ENCODE measurements around the gene YIF1A.
A peak's percentile ranks its signal among the peaks of the same experiment; 100 is the strongest.
"Not testable (repeated sequence)": the region's sequence is repeated elsewhere in the genome, so short reads cannot be mapped to it uniquely, and the experiment has no call there.

Gene YIF1A

DNA sequence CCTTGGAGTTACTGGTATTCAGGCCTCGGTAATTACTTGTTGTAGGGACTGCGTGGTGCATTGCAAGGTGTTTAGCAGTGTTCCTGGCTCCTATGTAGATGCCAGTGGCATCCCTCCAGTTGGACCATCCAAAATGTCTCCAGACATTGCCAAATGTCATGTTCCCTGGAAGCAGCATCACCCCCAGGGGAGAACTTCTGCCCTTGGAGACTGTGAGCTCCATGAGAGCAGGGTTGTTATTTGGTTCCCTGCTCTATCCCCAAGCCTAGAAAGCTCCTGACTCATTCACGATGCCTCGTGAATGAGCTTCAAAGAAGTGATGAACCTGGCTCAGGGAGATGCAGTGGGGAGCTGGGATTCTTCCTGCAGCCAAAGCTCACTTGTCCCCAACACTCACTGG is 32.7 kb upstream of the YIF1A start:
- peaks cover 65% of the 10 kb centered on the region for H3K4me1 Mint-ChIP-seq
- H3K9me3 Mint-ChIP-seq: peaks cover 8% of the 10 kb centered on the region
- H3K27ac Mint-ChIP-seq: peak overlapping the region in 1 of 3 experiments; percentile 76
- H3K4me3 Mint-ChIP-seq: no peak overlapping the region
- TF ChIP-seq, protein P1, sequence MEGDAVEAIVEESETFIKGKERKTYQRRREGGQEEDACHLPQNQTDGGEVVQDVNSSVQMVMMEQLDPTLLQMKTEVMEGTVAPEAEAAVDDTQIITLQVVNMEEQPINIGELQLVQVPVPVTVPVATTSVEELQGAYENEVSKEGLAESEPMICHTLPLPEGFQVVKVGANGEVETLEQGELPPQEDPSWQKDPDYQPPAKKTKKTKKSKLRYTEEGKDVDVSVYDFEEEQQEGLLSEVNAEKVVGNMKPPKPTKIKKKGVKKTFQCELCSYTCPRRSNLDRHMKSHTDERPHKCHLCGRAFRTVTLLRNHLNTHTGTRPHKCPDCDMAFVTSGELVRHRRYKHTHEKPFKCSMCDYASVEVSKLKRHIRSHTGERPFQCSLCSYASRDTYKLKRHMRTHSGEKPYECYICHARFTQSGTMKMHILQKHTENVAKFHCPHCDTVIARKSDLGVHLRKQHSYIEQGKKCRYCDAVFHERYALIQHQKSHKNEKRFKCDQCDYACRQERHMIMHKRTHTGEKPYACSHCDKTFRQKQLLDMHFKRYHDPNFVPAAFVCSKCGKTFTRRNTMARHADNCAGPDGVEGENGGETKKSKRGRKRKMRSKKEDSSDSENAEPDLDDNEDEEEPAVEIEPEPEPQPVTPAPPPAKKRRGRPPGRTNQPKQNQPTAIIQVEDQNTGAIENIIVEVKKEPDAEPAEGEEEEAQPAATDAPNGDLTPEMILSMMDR (IDR thresholded peaks at IDR 0.05; ENCODE audit: unreplicated experiment in 3 of 3): no peak
- H3K36me3 Mint-ChIP-seq (ENCODE audit: low read depth): no peaks in the 10 kb centered on the region
- peaks cover 7% of the 10 kb centered on the region for H3K27me3 Mint-ChIP-seq (ENCODE audit: low read depth)

DNA sequence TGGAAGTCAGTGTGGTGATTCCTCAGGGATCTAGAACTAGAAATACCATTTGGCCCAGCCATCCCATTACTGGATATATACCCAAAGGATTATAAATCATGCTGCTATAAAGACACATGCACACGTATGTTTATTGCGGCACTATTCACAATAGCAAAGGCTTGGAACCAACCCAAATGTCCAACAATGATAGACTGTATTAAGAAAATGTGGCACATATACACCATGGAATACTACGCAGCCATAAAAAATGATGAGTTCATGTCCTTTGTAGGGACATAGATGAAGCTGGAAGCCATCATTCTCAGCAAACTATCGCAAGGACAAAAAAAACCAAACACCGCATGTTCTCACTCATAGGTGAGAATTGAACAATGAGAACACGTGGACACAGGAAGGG is 31.8 kb upstream of the YIF1A start:
- H3K27me3 Mint-ChIP-seq (ENCODE audit: low read depth); H3K36me3 Mint-ChIP-seq (ENCODE audit: low read depth); H3K27ac Mint-ChIP-seq; H3K4me3 Mint-ChIP-seq; H3K9me3 Mint-ChIP-seq: not testable (repeated sequence)
- H3K4me1 Mint-ChIP-seq: peaks cover 63% of the 10 kb centered on the region

DNA sequence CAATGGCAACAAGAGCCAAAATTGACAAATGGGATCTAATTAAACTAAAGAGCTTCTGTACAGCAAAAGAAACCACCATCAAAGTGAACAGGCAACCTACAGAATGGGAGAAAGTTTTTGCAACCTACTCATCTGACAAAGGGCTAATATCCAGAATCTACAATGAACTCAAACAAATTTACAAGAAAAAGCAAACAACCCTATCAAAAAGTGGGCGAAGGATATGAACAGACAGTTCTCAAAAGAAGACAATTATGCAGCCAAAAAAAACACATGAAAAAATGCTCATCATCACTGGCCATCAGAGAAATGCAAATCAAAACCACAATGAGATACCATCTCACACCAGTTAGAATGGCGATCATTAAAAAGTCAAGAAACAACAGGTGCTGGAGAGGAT is 31.3 kb upstream of the YIF1A start:
- Mint-ChIP-seq H3K27ac (peak overlapping the region; percentile 86 to 100 (median 99)), H3K4me1 (peaks cover 65% of the 10 kb centered on the region)
- H3K27me3 Mint-ChIP-seq (ENCODE audit: low read depth); H3K9me3 Mint-ChIP-seq; H3K36me3 Mint-ChIP-seq (ENCODE audit: low read depth); H3K4me3 Mint-ChIP-seq: not testable (repeated sequence)

DNA sequence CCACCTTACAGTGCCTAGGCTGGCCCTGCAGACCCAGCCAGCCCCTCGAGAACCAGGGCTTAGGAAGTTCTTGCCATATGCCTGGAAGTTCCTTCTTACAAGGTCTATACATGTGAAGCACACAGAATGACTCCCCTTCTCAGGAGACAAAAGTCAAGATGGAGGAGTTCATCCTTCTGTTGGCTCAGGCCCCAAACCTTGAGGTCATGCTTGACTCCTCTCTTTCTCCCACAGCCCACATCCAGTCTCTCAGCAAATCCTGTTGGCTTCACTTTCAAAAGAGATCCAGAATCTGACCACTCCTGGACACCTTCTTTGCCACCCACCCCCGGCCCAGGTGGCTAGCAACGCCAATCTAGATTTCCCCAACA is 29.6 kb upstream of the YIF1A start:
- Mint-ChIP-seq H3K9me3 (peaks cover 8% of the 10 kb centered on the region), H3K36me3 (ENCODE audit: low read depth) (peaks cover 4% of the 10 kb centered on the region), H3K4me1 (peaks cover 58% of the 10 kb centered on the region), H3K27me3 (ENCODE audit: low read depth) (peaks cover 11% of the 10 kb centered on the region), H3K4me3 (peak overlapping the region; percentile 44 to 63 (median 47)), H3K27ac (peak overlapping the region; percentile 99 to 100 (median 100))
- TF ChIP-seq, protein P1 (IDR thresholded peaks at IDR 0.05; ENCODE audit: unreplicated experiment in 3 of 3): no peak

DNA sequence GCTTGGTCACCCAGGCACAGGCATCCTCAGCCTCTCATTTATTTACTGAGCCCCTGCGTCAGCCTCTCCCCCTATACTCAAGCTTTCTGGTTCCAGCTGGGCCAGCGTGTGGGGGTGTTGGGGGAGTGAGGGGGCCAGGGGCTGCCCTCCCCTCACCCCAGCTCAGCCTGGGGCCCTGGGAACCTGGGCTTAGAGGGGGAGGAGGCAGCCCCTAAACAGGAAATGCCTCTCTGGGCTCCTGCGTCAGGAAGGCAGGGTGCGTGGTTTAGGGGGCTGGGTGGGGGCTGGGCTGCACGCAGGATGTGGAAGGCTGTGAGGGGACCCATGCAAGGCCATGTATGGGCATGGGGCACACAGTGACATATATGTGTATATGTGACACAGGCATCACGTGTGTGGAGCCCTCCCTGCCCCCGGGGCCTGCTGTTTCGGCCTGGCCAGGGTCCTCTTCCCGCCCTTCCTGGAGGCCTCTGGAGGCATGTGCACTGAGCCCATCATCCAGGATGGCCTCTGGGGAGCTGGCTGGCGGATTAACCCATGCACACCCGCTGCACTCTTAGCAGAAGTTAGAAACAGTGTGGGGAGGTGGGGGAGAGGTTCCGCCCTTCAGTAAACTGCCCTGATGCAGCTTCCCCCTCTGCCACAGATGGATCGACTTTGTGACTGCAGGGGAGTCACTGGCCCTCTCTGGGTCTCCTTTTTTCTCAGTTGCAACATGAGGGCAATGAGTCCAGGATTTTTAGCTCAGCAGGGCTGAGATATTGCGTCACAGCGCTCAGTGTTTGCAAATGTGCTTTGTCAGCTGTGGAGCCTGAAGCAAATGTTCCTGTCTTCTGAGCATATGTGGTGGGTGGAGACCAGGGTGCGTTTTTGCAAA is 29.0 kb upstream of the YIF1A start:
- H3K4me1 Mint-ChIP-seq: peaks cover 52% of the 10 kb centered on the region
- H3K9me3 Mint-ChIP-seq: peaks cover 8% of the 10 kb centered on the region
- peak overlapping the region; percentile 77 to 92 (median 89) for H3K4me3 Mint-ChIP-seq
- peak overlapping the region; percentile 99 to 100 (median 100) for H3K27ac Mint-ChIP-seq
- peaks cover 4% of the 10 kb centered on the region for H3K36me3 Mint-ChIP-seq (ENCODE audit: low read depth)
- H3K27me3 Mint-ChIP-seq (ENCODE audit: low read depth): peaks cover 11% of the 10 kb centered on the region
- TF ChIP-seq, protein P1 (IDR thresholded peaks at IDR 0.05; ENCODE audit: unreplicated experiment in 3 of 3): no peak

DNA sequence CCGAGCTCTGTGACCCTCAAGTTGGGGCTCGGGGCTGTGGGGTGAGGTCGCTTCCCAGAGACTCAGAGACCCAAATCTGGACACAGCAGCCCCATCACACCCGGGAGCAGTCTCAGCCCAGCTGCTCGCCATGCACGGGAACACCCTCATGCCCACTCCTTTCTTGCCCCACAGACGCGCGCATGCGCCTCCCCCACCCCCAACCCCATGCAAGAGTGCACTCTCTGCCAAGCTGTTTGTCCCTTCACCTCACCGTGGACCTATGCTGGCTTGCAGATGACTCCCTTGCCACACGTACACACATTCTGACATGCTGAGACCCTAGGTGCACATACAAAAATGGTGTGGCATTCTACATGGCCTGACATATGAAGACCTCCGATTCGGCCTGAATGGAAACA is 28.4 kb upstream of the YIF1A start:
- Mint-ChIP-seq H3K4me3 (peak overlapping the region; percentile 77 to 92 (median 89)), H3K4me1 (peaks cover 45% of the 10 kb centered on the region), H3K36me3 (ENCODE audit: low read depth) (peaks cover 4% of the 10 kb centered on the region), H3K27me3 (ENCODE audit: low read depth) (peaks cover 11% of the 10 kb centered on the region), H3K27ac (peak overlapping the region; percentile 99 to 100 (median 100)), H3K9me3 (peaks cover 8% of the 10 kb centered on the region)
- TF ChIP-seq, protein P1 (IDR thresholded peaks at IDR 0.05; ENCODE audit: unreplicated experiment in 3 of 3): no peak

DNA sequence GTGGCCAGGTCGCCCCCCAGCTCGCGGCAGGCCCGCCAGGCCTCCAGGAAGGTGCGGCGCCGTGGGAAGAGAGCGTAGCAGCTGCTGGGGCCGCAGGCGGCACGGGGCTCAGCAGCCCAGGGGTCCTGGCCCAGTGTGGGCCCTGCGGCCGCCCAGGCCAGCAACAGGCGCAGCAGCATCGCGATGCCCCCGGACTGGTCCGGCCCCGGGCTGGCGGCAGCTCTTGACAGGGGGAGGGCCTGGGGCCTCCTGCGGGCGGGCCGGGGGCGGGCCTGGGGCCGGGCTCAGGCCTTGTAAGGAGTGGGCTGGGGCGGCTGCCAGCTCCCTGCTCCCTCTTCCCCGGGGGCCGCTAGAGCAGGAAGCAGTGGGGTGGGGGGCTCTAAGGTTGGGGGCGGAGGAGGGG is 27.9 kb upstream of the YIF1A start, which contains the start of gene CD248:
Gene CD248, minus strand, starts transcription at position 196 of the 403 bp plus-strand sequence. Its CDS starts 17 bp downstream, at position 179.
- TF ChIP-seq, protein P1 (IDR thresholded peaks at IDR 0.05; ENCODE audit: unreplicated experiment in 3 of 3): no peak
- H3K4me3 Mint-ChIP-seq: peak within 1 kb of the TSS; percentile 89 to 92 (median 91)
- peaks cover 8% of the 10 kb centered on the region for H3K27me3 Mint-ChIP-seq (ENCODE audit: low read depth)
- peaks cover 43% of the 10 kb centered on the region for H3K4me1 Mint-ChIP-seq
- H3K27ac Mint-ChIP-seq: peak within 1 kb of the TSS; percentile 99 to 100 (median 100)
- H3K9me3 Mint-ChIP-seq: peaks cover 8% of the 10 kb centered on the region
- H3K36me3 Mint-ChIP-seq (ENCODE audit: low read depth): peaks cover 4% of the 10 kb centered on the region
